D721Med (cell line): Measurements from ENCODE around the gene SERTM2.
"Not testable (repeated sequence)": the region's sequence is repeated elsewhere in the genome, so short reads cannot be mapped to it uniquely, and the experiment has no call there.

ENCODE experiments used
- DNase-seq: peaks from one replicate; pipeline ENCODE4 v3.0.0; 2011; ENCODE audit warnings: low spot score; ENCODE audit not compliant: insufficient read length
- FAIRE-seq: peaks from 2 replicates; lab custom pipeline; 2011; peaks lifted over from hg19 to GRCh38; lab: Jason Lieb, UNC
- CTCF ChIP-seq: IDR thresholded peaks from 2 replicates; pipeline ENCODE4 v1.5.1; 2012; ENCODE audit warnings: mild to moderate bottlenecking, control low read depth; ENCODE audit not compliant: insufficient read depth; ENCODE audit errors: missing control alignments

The SERTM2 gene

GRCh38 chrX:111507933-111508332 is 3.5 kb upstream of the SERTM2 start:
- FAIRE-seq (no peak), DNase-seq (no peak)
- no peak for TF ChIP-seq CTCF

GRCh38 chrX:111515298-111515697 is 3.9 kb downstream of the SERTM2 start:
- DNase-seq = no peak
- no peak for TF ChIP-seq CTCF

DNA sequence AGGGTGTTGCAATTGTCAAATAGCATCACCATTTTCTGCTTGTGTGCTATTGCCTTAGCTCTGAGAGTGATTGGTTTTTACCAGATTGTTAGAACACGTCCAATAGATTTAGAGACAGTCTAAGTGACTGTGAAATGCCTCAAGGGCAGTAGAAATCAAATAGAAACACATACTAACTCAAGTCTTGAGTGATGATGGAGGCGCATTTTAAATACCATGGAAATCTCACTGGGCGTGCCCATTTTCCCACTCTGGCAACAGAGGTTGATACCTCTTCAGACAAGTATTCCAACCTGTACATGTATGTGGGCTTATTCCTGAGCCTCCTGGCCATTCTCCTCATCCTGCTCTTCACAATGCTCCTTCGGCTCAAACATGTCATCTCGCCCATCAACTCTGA is 7.2 kb downstream of the SERTM2 start:
- FAIRE-seq (no peak), DNase-seq (no peak)
- TF ChIP-seq CTCF = no peak

More at GRCh38 chrX:111515298-111515697, 3.9 kb downstream of the SERTM2 start:
- no peak for FAIRE-seq

DNA sequence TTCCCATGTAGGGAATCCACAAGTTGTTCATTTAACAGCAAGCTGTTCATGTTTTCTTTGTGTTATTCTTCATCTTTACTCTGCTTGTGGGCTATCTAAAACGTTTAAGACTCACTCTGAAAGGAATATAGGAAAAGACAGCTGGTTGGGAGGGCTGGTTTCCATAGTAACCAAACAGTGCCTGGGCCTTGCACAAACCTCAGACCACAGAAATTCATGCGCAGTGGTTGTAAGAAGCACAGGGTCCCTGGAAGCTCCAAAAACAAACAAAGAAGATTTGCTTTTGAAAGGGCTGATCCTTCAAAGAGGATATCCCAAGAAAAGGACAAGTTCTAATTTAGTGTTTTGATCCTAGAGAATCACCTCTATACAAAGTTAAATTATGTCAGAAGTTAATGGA is 7.8 kb downstream of the SERTM2 start:
- no peak for FAIRE-seq
- no peak for TF ChIP-seq CTCF
- no peak for DNase-seq

GRCh38 chrX:111520506-111520905 is 9.1 kb downstream of the SERTM2 start:
- no peak for FAIRE-seq
- no peak for DNase-seq

DNA sequence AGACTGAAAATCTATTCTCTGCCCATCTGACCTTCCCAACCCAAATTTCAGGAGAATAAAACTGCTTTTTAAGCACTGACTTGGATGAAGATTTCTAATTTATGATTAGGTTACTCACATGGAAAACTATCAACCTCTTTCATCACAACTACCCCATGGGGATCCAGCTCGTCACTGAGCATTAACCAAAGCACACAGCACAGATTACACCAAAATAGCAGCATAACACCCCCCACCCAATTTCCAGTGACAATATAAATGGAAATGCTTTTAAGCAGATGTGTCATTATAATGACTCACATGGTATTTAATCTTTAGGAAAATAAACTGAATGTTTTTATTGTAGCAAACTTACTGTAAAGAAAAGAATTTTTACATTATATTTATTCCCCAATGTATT is 9.7 kb downstream of the SERTM2 start:
- no peak for FAIRE-seq
- no peak for TF ChIP-seq CTCF

More at GRCh38 chrX:111520506-111520905, 9.1 kb downstream of the SERTM2 start:
- no peak for TF ChIP-seq CTCF

GRCh38 chrX:111543212-111543741 is 31.8 kb downstream of the SERTM2 start:
- FAIRE-seq = no peak

More for the DNA sequence above, 9.7 kb downstream of the SERTM2 start:
- no peak for DNase-seq

DNA sequence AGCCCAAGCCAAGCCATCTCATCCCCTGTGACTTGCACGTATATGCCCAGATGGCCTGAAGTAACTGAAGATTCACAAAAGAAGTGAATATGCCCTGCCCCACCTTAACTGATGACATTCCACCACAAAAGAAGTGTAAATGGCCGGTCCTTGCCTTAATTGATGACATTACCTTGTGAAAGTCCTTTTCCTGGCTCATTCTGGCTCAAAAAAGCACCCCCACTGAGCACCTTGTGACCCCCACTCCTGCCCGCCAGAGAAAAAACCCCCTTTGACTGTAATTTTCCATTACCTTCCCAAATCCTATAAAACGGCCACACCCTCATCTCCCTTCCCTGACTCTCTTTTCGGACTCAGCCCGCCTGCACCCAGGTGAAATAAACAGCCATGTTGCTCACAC is 37.8 kb downstream of the SERTM2 start:
- DNase-seq, FAIRE-seq: not testable (repeated sequence)

More at GRCh38 chrX:111543212-111543741, 31.8 kb downstream of the SERTM2 start:
- TF ChIP-seq CTCF = no peak
- no peak for DNase-seq
